Measurements from ENCODE around the gene HSD17B7. TPM values are rescaled to one million over a fixed set of nuclear protein-coding genes. Genes with fewer than 3 reads are reported as not detected.

Gene HSD17B7
- total RNA-seq, 3 donors from 2014 or later (not counting 1 experiment from before 2014, with no cell fraction given) = 21.0 to 26.0 (median 23.5) TPM

GRCh38 chr1:162861625-162862024 lies 71.1 kb downstream of the HSD17B7 start:
- H3K4me1 Mint-ChIP-seq = no peaks in the 10 kb centered on the region
- H3K27ac Mint-ChIP-seq = no peak overlapping the region
- Histone ChIP-seq H3K27ac (ENCODE audit: low read length) (no peak overlapping the region), H3K4me3 (ENCODE audit: low read length) (no peak overlapping the region), H3K9me3 (ENCODE audit: control insufficient read depth, insufficient read depth, low read length) (no peaks in the 10 kb centered on the region), H3K4me1 (ENCODE audit: control insufficient read depth, insufficient read depth, low read length) (no peaks in the 10 kb centered on the region), H3K36me3 (ENCODE audit: control insufficient read depth, insufficient read depth, low read length) (no peaks in the 10 kb centered on the region), H3K27me3 (ENCODE audit: control insufficient read depth, insufficient read depth, low read length) (peaks cover 2% of the 10 kb centered on the region)
- no peak overlapping the region for H3K4me3 Mint-ChIP-seq
- ATAC-seq = no peak
- H3K9me3 Mint-ChIP-seq = no peaks in the 10 kb centered on the region
- DNase-seq = no peak
- peaks cover 25 to 48% of the 10 kb centered on the region in 2 donors for H3K27me3 Mint-ChIP-seq (ENCODE audit: low read depth in 2 of 2)
- WGBS (ENCODE audit: insufficient coverage) = 89% methylated on average over 4 of the region's 5 CpGs
- intact Hi-C loops (cut with micrococcal nuclease) = no loop called here
- no peak for TF ChIP-seq CTCF (IDR thresholded peaks at IDR 0.05)
- H3K36me3 Mint-ChIP-seq = no peaks in the 10 kb centered on the region

Other genes with a start within 250 kb of the HSD17B7 start
- 100 to 1,000 TPM in 1 of 3 donors, 10 to 100 TPM in 2; 69.2 to 109 (median 74.2) TPM for gene UAP1, start 229.0 kb upstream of the HSD17B7 start, total RNA-seq
- 1 to 10 TPM; 1.5 to 2.0 (median 1.8) TPM for gene DDR2, start 158.2 kb upstream of the HSD17B7 start, total RNA-seq
- not detected for gene CCDC190, start 70.5 kb downstream of the HSD17B7 start, total RNA-seq